Smooth muscle cell of the brain vasculature (primary cell): Measurements from ENCODE around the gene MICAL3.
A peak's percentile ranks its signal among the peaks of the same experiment; 100 is the strongest.

ENCODE experiments used
- DNase-seq: peaks from one replicate; pipeline ENCODE4 v3.0.0-alpha.2; 2012; ENCODE audit warnings: low read depth, low spot score

Gene MICAL3

GRCh38 chr22:17792854-17793434, 231.4 kb downstream of the MICAL3 start:
- DNase-seq: no peak

GRCh38 chr22:17792299-17792698, 232.1 kb downstream of the MICAL3 start:
- DNase-seq: no peak

DNA sequence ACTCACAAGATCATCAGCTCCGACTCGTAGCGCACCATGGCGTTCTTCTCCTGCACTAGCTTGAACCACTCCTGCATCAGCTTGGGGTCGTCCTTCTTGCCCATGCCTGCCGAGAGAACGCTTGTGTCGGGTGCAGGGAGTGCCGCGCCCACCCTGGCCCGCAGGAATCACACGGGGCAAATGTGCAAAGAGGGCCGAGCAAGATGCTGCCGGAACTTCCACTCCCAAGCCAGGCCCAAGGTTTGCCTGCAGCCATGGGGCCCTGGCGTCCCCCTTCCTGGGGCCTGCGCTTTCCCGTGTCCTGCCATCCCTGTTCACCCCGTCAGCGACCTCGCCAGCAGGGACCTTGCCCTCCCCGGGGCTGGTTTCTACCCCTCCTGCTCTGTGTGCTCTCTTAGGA, 233.2 kb downstream of the MICAL3 start:
- no peak for DNase-seq

- DNase-seq: no peak
Measured at GRCh38 chr22:17789379-17790200, 234.8 kb downstream of the MICAL3 start.

GRCh38 chr22:17788528-17789378, 235.6 kb downstream of the MICAL3 start:
- DNase-seq: peak; percentile 52

DNA sequence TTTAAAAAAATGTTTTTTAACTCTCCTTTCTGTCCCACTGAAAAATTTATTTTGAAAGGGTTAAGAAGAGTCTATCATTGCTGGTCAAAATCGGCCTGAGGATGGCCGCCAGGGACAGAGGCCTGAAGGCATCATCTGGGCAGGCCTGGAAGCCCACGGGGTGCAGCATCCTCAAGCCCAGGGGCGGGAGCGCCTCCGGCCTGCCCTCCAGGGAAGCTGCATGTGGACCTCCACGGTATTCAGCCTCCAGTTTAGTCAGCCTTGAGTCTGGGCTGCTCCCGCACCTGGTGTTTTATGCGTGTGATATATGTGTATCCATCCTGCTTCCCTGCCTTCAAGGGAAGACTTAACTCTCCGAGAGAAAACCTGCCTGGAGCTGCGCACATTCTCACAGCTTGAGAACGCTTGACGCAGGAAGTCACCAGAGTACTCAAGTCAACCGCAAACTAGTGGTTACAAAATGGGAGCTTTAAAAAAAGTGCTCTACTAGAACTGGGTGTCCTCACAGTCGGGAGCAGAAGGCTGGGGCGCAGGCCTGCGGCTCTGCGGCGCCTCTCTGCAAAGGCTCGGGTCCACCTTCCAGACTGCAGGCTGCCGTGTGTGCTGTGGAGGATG, 236.5 kb downstream of the MICAL3 start:
- no peak for DNase-seq

DNA sequence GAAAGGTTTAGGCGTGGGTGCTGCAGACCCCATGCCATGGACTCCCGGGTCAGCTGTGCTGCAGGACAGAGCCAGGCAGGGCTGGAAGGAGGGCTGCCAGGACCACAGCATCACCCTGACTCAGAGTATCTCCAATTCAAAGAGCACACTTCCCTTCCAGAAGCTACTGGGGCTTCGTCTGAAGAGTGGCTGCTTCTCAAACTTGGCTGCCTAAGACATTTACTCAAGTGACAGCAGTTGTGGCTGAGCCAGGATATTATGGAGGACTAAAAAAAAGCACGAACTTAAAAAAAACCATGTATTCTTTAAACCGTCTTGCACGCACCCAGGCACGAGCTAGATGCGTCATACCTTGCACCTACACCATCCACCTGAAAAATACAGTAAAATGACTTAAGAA, 237.1 kb downstream of the MICAL3 start:
- DNase-seq: no peak

DNA sequence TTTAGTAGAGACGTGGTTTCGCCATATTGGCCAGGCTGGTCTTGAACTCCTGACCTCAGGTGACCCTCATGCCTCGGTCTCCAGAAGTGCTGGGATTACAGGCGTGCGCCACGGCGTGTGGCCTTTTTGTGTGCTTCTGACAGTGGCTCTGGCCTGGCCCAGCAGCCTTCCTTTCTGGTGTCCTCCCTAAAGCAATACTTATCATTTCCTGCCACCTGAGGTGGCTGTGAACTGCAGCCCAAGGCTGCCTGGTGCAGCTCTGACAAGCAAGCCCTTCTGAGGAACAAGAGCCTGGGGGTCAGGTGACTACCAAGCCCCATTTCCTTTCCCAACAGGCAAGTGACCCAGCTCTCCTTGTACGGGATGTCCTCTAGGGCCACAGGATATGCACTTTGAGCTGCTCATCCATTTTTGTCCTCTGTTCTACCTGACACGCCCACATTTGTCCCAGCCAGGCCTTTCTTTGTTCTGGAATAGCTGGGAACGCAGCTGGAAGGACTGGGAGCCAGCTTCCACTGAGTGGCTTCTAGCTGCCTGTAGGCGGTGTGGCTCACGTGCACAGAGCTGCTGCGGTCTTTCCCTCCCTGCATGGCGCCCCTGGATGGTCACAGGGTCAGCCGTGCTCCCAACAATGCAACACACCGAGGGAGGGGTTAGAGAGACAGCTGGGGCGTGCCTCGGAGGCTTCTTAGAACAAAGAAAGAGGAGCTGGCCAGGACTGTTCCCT, 237.8 kb downstream of the MICAL3 start:
- peak; percentile 72 for DNase-seq

DNA sequence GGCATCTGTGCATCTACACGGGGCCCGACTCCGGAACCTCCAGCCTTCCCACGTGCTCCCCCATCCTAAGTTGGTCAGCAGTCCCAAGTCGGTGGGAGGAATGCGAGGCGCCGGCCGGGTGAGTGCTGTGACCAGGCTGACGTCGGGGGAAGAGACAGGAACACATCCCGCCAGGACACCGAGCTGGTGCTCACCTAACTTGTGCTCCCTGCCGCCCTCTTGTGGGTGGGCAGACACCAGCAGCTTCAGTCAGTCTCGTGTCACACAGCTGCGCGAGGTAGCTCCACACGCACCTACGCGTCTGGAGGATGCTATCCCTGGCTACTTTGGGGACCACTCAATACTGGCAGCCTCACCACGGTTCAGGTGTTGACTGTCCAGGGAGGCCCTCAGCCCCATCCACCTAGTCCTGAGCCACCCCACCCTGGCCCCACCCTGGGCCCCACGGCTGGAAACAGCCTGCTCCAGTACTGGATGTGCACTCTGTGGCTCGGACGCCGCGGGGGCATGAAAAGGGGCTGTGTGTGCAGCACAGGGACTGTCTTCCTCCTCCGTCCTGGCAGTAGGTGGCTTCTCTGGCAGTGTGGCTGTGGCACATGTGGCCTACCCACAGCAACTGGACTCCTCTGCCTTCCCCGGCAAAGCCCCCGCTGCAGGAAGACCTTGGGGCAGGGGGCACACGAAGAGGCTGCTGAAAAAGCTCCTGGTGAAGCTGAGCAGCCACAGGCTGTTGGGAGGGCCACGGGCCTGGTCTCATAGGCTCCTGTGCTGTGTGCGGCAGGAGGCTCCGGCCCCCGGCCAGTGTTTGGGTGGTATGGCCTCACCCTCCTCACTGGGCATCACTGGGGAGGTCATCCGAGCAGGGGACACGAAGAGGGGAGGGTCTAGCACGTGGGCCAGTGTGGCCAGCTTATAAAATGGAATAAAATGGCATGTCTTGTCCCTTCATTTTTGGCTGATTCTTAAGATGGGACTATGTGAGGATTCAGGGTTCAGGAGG, 238.9 kb downstream of the MICAL3 start:
- no peak for DNase-seq

DNA sequence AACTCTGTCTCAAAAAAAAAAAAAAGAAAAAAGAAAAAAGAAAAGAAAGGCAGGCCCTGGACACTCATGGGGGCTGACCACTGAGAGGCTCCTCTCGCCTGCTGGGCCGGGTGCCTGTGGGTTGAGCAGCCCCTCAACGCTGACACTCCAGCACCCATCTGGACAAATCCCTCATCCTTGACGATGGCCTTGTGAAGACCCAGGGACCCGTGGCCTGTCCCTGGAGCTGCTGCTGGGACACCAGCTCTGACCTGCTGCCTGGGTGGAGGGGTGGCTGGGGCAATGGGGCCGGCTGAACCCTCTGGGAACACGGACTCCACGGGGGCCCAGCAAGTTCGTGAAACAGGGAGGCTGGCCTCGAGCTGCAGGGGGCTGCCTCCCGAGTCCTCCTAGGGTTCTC, 239.6 kb downstream of the MICAL3 start:
- no peak for DNase-seq

DNA sequence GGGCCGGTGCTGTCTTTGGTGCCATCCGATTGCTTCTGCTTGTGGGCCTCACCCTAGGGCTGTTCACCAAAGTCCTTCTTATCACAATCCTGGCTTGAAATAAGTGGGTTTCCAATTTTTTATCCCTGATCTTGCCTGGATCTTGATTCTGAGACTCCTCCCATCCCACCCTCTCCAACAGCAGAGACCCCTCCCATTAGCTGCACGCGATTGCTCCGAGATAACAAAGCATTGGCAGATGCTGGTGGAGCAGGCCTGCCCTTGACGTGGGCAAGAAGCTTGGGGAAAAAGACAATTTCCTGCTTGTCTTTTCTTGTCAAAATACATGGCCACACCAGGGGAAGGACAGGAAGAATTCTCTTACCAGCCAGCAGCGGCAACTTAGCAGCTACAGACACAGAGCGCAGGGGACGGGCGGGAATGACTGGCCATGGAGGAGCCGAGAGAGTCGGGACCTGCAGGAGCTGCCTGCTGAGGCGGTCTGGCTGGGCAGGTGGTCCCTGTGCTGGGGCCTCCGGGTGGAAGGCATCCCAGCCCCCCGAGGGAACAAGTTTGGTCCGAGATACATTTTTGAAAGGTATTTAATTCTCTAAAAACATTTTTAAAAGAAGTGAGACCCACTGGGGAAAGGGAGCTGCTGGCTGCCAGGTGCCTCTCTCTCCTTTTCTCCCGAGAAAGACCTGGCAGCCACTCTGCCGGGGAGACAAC, 240.4 kb downstream of the MICAL3 start:
- DNase-seq: no peak

DNA sequence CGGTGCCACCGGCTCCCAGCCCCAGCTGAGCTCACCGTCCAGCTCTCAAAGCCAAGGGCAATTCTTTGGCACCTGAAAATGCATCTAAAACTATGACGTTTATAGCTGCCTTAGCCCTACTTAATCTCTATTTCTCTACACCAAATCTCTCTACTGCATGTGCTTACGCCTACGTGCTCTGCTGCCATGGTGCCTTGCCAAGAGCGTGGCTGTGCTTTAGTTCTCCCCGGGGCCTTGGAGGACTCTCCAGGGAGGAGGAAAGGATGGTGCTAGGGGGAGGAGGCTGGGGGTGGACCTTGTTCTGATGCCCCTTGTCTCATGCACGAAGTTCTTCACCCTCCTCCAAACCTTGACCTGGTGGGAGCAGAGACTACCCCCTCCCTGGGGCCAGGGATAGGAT, 241.0 kb downstream of the MICAL3 start:
- no peak for DNase-seq

DNA sequence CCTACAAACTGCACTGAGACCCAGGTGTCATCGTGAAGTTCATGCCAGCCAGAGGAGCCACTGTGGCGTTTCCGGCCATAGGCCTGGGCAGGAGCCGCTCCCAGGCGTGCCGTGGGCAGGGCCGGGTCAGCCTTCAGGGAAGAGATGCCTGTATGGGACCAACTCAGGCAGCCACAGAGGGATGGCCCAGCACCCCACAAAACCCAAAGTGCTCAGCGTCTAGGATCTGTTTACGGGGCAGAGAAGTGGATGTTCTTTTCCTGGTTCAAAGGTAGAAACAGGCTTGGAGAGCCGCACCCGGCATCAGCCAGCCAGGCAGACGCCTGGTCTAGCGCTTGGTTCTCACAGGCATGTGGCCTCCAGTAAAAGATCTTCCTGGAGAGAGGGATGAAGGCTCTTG, 241.7 kb downstream of the MICAL3 start:
- DNase-seq: no peak

DNA sequence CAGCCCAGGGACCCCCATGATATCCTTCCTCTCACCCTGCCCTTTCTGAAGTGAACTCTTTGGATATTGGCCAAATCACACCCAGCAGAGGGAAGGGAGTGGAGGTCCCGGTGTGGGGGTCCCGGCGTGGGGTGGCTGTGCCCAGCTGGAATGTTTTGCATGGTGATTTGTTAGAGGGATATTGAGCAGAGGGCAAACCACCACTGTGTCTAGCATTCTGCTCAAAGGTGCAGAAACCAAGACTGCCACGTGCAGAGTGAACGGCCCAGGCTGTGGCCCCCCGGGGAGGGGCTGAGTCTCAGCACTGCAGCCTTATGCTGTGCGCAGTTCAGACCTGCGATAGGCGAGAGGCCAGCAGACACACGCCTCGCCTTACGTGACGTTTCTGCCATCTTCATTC, 242.2 kb downstream of the MICAL3 start:
- no peak for DNase-seq

GRCh38 chr22:17781319-17782031, 242.9 kb downstream of the MICAL3 start:
- peak; percentile 57 for DNase-seq

DNA sequence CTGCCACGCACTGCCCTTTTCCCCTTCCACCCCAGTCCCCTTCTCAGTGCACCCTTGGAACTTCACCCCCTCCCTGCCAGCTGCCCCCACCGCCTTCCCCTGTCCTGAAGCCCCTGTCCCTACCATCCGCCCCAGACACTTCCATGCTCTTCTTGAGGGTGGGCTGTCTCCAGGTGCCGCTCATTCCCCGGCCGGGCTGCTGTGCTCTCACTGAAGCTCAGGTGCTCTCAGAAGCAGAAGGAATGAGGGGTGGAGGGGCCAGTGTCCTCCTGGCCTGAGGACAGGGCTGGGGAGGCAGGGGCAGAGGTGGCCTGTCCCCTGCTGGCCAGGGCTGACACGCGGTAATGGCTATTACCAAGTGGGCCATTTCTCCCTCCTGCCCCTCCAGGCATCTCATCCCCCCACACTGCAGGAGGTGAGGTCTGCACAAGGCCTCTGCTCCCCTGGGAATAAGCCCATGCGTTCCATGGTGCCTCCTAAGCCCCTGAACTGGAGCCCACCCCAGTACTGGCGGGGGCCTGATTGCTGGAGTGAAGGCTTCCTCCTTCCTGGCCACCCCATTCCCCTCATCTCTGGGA, 243.5 kb downstream of the MICAL3 start:
- no peak for DNase-seq

DNA sequence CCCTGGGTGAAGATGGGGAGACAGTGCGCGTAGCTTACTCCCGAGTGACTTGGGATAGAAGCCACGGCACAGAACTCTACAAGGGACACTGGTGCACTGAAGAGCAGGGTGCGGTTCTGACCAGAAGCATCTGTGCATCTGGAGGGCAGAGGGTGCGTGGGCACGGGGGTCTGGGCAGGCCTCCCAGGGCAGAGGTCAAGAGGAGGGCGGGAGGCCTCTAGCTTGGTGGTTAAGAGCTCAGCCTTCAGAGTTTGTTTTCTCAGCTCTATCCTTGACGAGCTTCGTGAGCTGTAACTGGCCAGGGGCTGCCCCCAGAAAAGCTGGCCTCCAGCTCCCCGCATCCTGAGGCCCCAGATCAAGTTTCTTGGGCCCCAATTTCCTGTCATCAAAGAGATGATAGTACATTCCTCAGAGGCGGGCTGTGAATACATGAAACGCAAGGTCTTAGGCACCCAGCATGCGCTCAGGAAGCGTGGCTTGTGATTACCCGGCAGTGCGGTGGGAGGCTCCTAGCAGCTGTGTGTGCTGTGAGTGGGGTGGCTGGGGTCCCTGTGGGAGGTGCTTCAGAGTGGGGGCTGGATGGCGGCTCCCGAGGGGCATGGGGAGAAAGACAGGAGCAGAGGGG, 244.1 kb downstream of the MICAL3 start:
- DNase-seq: no peak
